ENCODE data around the gene PPP6R1. TPM values are rescaled to one million over a fixed set of nuclear protein-coding genes. Genes with fewer than 3 reads are reported as not detected.
A peak's percentile ranks its signal among the peaks of the same experiment; 100 is the strongest.

PPP6R1 gene
- total RNA-seq, 1 experiment from 2014 or later, result 113 TPM

GRCh38 chr19:55283548-55284377 lies 24.9 kb upstream of the PPP6R1 start, which contains the start of gene BRSK1:
Gene BRSK1 (plus strand): TSS chr19:55283997. CDS start chr19:55284443, 446 bp downstream.
- intact Hi-C loops (cut with micrococcal nuclease; ENCODE audit: unreplicated experiment), result no loop called here
- CTCF ChIA-PET, result no interaction called here
- Mint-ChIP-seq H3K27ac (ENCODE audit: unreplicated experiment) (peak within 1 kb of the TSS; percentile 56), H3K4me1 (ENCODE audit: low read depth, unreplicated experiment) (peaks cover 26% of the 10 kb centered on the region), H3K27me3 (ENCODE audit: insufficient read depth, unreplicated experiment) (no peaks in the 10 kb centered on the region), H3K9me3 (ENCODE audit: unreplicated experiment) (no peaks in the 10 kb centered on the region), H3K4me3 (ENCODE audit: unreplicated experiment) (peak within 1 kb of the TSS; percentile 16), H3K36me3 (ENCODE audit: insufficient read depth, unreplicated experiment) (peaks cover 11% of the 10 kb centered on the region)
- no peak for TF ChIP-seq CTCF (IDR thresholded peaks at IDR 0.05; ENCODE audit: insufficient read depth in 1 of 2, low read depth in 1 of 2, low read length in 1 of 2, severe bottlenecking in 1 of 2, unreplicated experiment in 1 of 2)
- POLR2A ChIA-PET, result interaction anchor here (0.6 to 1.0 kb wide), 3 partner anchors 13 to 85 kb away, joined by 3 to 4 read pairs (median 4); partner anchors contain the start of gene PPP6R1
- H3K36me3 ChIP-seq (ENCODE audit: control insufficient read depth, insufficient read depth, low read length), result no peaks in the 10 kb centered on the region
- peaks cover 24% of the 10 kb centered on the region for H3K4me1 ChIP-seq
- peak; percentile 82 to 84 for DNase-seq
- no peaks in the 10 kb centered on the region for H3K9me3 ChIP-seq
- BruUV-seq (replicated peaks), result no TSS peak
- no peaks in the 10 kb centered on the region for H3K27me3 ChIP-seq (replicated peaks; ENCODE audit: control insufficient read depth, insufficient read depth, low read length)
- H3K4me3 ChIP-seq (ENCODE audit: low read depth, low read length), result peak within 1 kb of the TSS; percentile 54

- no peaks in the 10 kb centered on the region for H3K9me3 ChIP-seq
- no peaks in the 10 kb centered on the region for H3K27me3 Mint-ChIP-seq (ENCODE audit: insufficient read depth, unreplicated experiment)
- peaks cover 19% of the 10 kb centered on the region for H3K4me1 Mint-ChIP-seq (ENCODE audit: low read depth, unreplicated experiment)
- H3K36me3 ChIP-seq (ENCODE audit: control insufficient read depth, insufficient read depth, low read length), result no peaks in the 10 kb centered on the region
- peak within 1 kb of the TSS; percentile 100 for H3K4me3 Mint-ChIP-seq (ENCODE audit: unreplicated experiment)
- H3K36me3 Mint-ChIP-seq (ENCODE audit: insufficient read depth, unreplicated experiment), result peaks cover 20% of the 10 kb centered on the region
- intact Hi-C loops (cut with micrococcal nuclease; ENCODE audit: unreplicated experiment), result loop anchor here (1.0 kb wide), 4 partner anchors 21 to 105 kb away; partner anchors contain the start of genes KMT5C, PPP6R1 and RPL28
- peak within 1 kb of the TSS; percentile 50 for H3K4me3 ChIP-seq (ENCODE audit: low read depth, low read length)
- DNase-seq, result peak; percentile 99
- ChIA-PET CTCF (interaction anchor here (0.7 to 1.6 kb wide), 11 partner anchors 12 to 353 kb away, joined by 3 to 8 read pairs (median 3); partner anchors contain the start of genes KMT5C, PTPRH and TMEM238), POLR2A (interaction anchor here (0.6 to 1.9 kb wide), 17 partner anchors 10 to 374 kb away, joined by 3 to 29 read pairs (median 6); partner anchors contain the start of genes FIZ1, KMT5C, NAT14 and PPP6R1)
- BruUV-seq (replicated peaks), result no TSS peak
- no peaks in the 10 kb centered on the region for H3K27me3 ChIP-seq (replicated peaks; ENCODE audit: control insufficient read depth, insufficient read depth, low read length)
- peaks cover 17% of the 10 kb centered on the region for H3K4me1 ChIP-seq
- no peaks in the 10 kb centered on the region for H3K9me3 Mint-ChIP-seq (ENCODE audit: unreplicated experiment)
- H3K27ac Mint-ChIP-seq (ENCODE audit: unreplicated experiment), result peak within 1 kb of the TSS; percentile 100
- no peak for TF ChIP-seq CTCF (IDR thresholded peaks at IDR 0.05; ENCODE audit: insufficient read depth in 1 of 2, low read depth in 1 of 2, low read length in 1 of 2, severe bottlenecking in 1 of 2, unreplicated experiment in 1 of 2)
Measured at GRCh38 chr19:55279770-55280643, 21.2 kb upstream of the PPP6R1 start, which contains the start of gene HSPBP1. Gene HSPBP1 (minus strand): TSS chr19:55280110. CDS start chr19:55279608, 502 bp downstream.

Data from Caco-2 (cell line).